Measurements from ENCODE around the gene OR2A5.

The OR2A5 gene

GRCh38 chr7:144048648-144049047 lies at the start of gene OR2A5:
Gene OR2A5, plus strand, starts transcription at chr7:144048948. Its CDS starts 1,454 bp downstream, at chr7:144050402.
- Histone ChIP-seq H3K36me3 (ENCODE audit: insufficient read depth) (no peaks in the 10 kb centered on the region), H3K27me3 (ENCODE audit: insufficient read depth, low read depth) (no peaks in the 10 kb centered on the region), H3K4me3 (IDR thresholded peaks at IDR 0.05; ENCODE audit: insufficient read depth, low read depth, low read length) (no peak within 1 kb of the TSS), H3K79me2 (ENCODE audit: insufficient read depth, low read depth) (no peaks in the 10 kb centered on the region), H3K4me2 (no peak within 1 kb of the TSS), H3K4me1 (ENCODE audit: low read depth, poor library complexity, severe bottlenecking) (no peaks in the 10 kb centered on the region), H2AFZ (ENCODE audit: low read depth) (no peak within 1 kb of the TSS), H3K9ac (no peak within 1 kb of the TSS), H4K20me1 (ENCODE audit: insufficient read depth) (no peaks in the 10 kb centered on the region), H3K27ac (no peak within 1 kb of the TSS)
- no peak for TF ChIP-seq CTCF (conservative IDR thresholded peaks at IDR 0.05; ENCODE audit: low read depth, low read length)

GRCh38 chr7:144000020-144000419 lies 48.7 kb upstream of the OR2A5 start, which contains the start of gene OR6B1:
Gene OR6B1, plus strand, starts transcription at chr7:144000320. Its CDS starts 3,677 bp downstream, at chr7:144003997.
- no peak within 1 kb of the TSS for H3K4me2 ChIP-seq
- H3K27ac ChIP-seq = no peak within 1 kb of the TSS
- TF ChIP-seq CTCF (conservative IDR thresholded peaks at IDR 0.05; ENCODE audit: low read depth, low read length) = no peak

GRCh38 chr7:144001543-144001942 lies 47.2 kb upstream of the OR2A5 start:
- H3K4me3 ChIP-seq (IDR thresholded peaks at IDR 0.05; ENCODE audit: insufficient read depth, low read depth, low read length) = no peak overlapping the region

More at GRCh38 chr7:144000020-144000419, 48.7 kb upstream of the OR2A5 start, which contains the start of gene OR6B1:
- Histone ChIP-seq H2AFZ (ENCODE audit: low read depth) (no peak within 1 kb of the TSS), H3K79me2 (ENCODE audit: insufficient read depth, low read depth) (no peaks in the 10 kb centered on the region), H4K20me1 (ENCODE audit: insufficient read depth) (no peaks in the 10 kb centered on the region), H3K9ac (no peak within 1 kb of the TSS), H3K27me3 (ENCODE audit: insufficient read depth, low read depth) (no peaks in the 10 kb centered on the region), H3K4me1 (ENCODE audit: low read depth, poor library complexity, severe bottlenecking) (no peaks in the 10 kb centered on the region), H3K36me3 (ENCODE audit: insufficient read depth) (no peaks in the 10 kb centered on the region), H3K4me3 (IDR thresholded peaks at IDR 0.05; ENCODE audit: insufficient read depth, low read depth, low read length) (no peak within 1 kb of the TSS)

GRCh38 chr7:144004703-144005102 lies 44.0 kb upstream of the OR2A5 start:
- Histone ChIP-seq H2AFZ (ENCODE audit: low read depth) (no peak overlapping the region), H3K4me1 (ENCODE audit: low read depth, poor library complexity, severe bottlenecking) (no peaks in the 10 kb centered on the region), H3K9ac (no peak overlapping the region), H3K27ac (no peak overlapping the region), H3K36me3 (ENCODE audit: insufficient read depth) (no peaks in the 10 kb centered on the region), H3K27me3 (ENCODE audit: insufficient read depth, low read depth) (no peaks in the 10 kb centered on the region), H4K20me1 (ENCODE audit: insufficient read depth) (no peaks in the 10 kb centered on the region), H3K4me2 (no peak overlapping the region), H3K79me2 (ENCODE audit: insufficient read depth, low read depth) (no peaks in the 10 kb centered on the region), H3K4me3 (IDR thresholded peaks at IDR 0.05; ENCODE audit: insufficient read depth, low read depth, low read length) (no peak overlapping the region)
- TF ChIP-seq CTCF (conservative IDR thresholded peaks at IDR 0.05; ENCODE audit: low read depth, low read length) = no peak

More at GRCh38 chr7:144001543-144001942, 47.2 kb upstream of the OR2A5 start:
- H3K27ac ChIP-seq = no peak overlapping the region
- H3K4me1 ChIP-seq (ENCODE audit: low read depth, poor library complexity, severe bottlenecking) = no peaks in the 10 kb centered on the region
- H3K4me2 ChIP-seq = no peak overlapping the region
- TF ChIP-seq CTCF (conservative IDR thresholded peaks at IDR 0.05; ENCODE audit: low read depth, low read length) = no peak
- no peaks in the 10 kb centered on the region for H3K79me2 ChIP-seq (ENCODE audit: insufficient read depth, low read depth)
- H2AFZ ChIP-seq (ENCODE audit: low read depth) = no peak overlapping the region
- H3K27me3 ChIP-seq (ENCODE audit: insufficient read depth, low read depth) = no peaks in the 10 kb centered on the region
- H4K20me1 ChIP-seq (ENCODE audit: insufficient read depth) = no peaks in the 10 kb centered on the region
- no peak overlapping the region for H3K9ac ChIP-seq
- H3K36me3 ChIP-seq (ENCODE audit: insufficient read depth) = no peaks in the 10 kb centered on the region

All from KMS-11 (cell line).